Hepatocyte (in vitro differentiated cells): Measurements from ENCODE around the gene KANSL2. TPM values are rescaled to one million over a fixed set of nuclear protein-coding genes. Genes with fewer than 3 reads are reported as not detected.
A peak's percentile ranks its signal among the peaks of the same experiment; 100 is the strongest.
"Not testable (repeated sequence)": the region's sequence is repeated elsewhere in the genome, so short reads cannot be mapped to it uniquely, and the experiment has no call there.

Experiments used
- DNase-seq: peaks from one replicate; pipeline ENCODE4 v3.0.0-alpha.2; 2016; ENCODE audit warnings: low spot score
- H2AFZ ChIP-seq: fragments of 200-600 bp; sonication (generic); 2 replicates; pipeline ENCODE4 v1.6.0; 2016; ENCODE audit warnings: antibody characterized with exemption, mild to moderate bottlenecking
- H3K27ac ChIP-seq: fragments of 200-600 bp; sonication (generic); 2 replicates; pipeline ENCODE4 v1.5.1; 2016; ENCODE audit warnings: mild to moderate bottlenecking
- H3K27me3 ChIP-seq: fragments of 200-600 bp; sonication (generic); 2 replicates; pipeline ENCODE4 v1.6.1; 2016
- H3K36me3 ChIP-seq: fragments of 200-600 bp; sonication (generic); replicated peaks from 2 replicates; pipeline ENCODE4 v1.5.1; 2016; ENCODE audit warnings: low read depth; ENCODE audit not compliant: insufficient read depth
- H3K4me1 ChIP-seq: fragments of 200-600 bp; sonication (generic); 2 replicates; pipeline ENCODE4 v1.5.1; 2016; ENCODE audit warnings: mild to moderate bottlenecking, moderate library complexity; ENCODE audit not compliant: insufficient read depth
- H3K4me2 ChIP-seq: fragments of 200-600 bp; sonication (generic); 2 replicates; pipeline ENCODE4 v1.6.0; 2016
- H3K4me3 ChIP-seq: fragments of 200-600 bp; sonication (generic); 2 replicates; pipeline ENCODE4 v1.5.1; 2016; ENCODE audit warnings: mild to moderate bottlenecking
- H3K79me2 ChIP-seq: fragments of 200-600 bp; sonication (generic); 2 replicates; pipeline ENCODE4 v1.6.0; 2017; ENCODE audit warnings: mild to moderate bottlenecking
- H3K9me2 ChIP-seq: fragments of 200-600 bp; sonication (generic); replicated peaks from 2 replicates; pipeline ENCODE4 v1.6.0; 2017; ENCODE audit warnings: mild to moderate bottlenecking; ENCODE audit not compliant: insufficient read depth
- H3K9me3 ChIP-seq: fragments of 200-600 bp; sonication (generic); 2 replicates; pipeline ENCODE4 v1.5.1; 2016; ENCODE audit warnings: low read depth, mild to moderate bottlenecking
- H4K20me1 ChIP-seq: fragments of 200-600 bp; sonication (generic); 2 replicates; pipeline ENCODE4 v1.6.0; 2016; ENCODE audit warnings: mild to moderate bottlenecking; ENCODE audit not compliant: insufficient read depth, poor library complexity, severe bottlenecking
- CTCF ChIP-seq: fragments of 200-600 bp; sonication (generic); IDR thresholded peaks from 2 replicates; pipeline ENCODE4 v1.5.1; 2016; ENCODE audit warnings: antibody characterized with exemption, mild to moderate bottlenecking; ENCODE audit not compliant: poor library complexity
- EZH2 ChIP-seq: fragments of 200-600 bp; sonication (generic); IDR thresholded peaks from 2 replicates; pipeline ENCODE4 v1.6.1; 2016; ENCODE audit warnings: antibody characterized with exemption, mild to moderate bottlenecking, borderline replicate concordance
- EZH2phosphoT487 ChIP-seq: fragments of 200-600 bp; sonication (generic); IDR thresholded peaks from one replicate; pipeline ENCODE4 v1.6.1; 2018; ENCODE audit warnings: antibody characterized with exemption, mild to moderate bottlenecking, low read depth, moderate library complexity; ENCODE audit not compliant: unreplicated experiment, severe bottlenecking
- WGBS: methylation state at CpG from one replicate; pipeline ENCODE4 v1.1.6; 2016; ENCODE audit warnings: low lambda C conversion rate; ENCODE audit errors: missing lambda C conversion rate; 5-methylcytosine and 5-hydroxymethylcytosine counted together
- polyA plus RNA-seq: library from polyadenylated mRNA; unstranded; fragments of >200 nt; fragmentation: Nextera tagmentation; extraction: Ambion mirVana; gene quantifications from 2 replicates; pipeline ENCODE4 v1.2.1, GENCODE V29; 2016
- total RNA-seq: library from RNA; depleted of rRNA; stranded (reverse); fragments of >200 nt; gene quantifications from 2 replicates; pipeline ENCODE4 v1.2.3, GENCODE V29; 2014

KANSL2 gene
- total RNA-seq (30.3 and 33.3 TPM in 2 replicates), polyA plus RNA-seq (22.6 and 27.1 TPM in 2 replicates)

GRCh38 chr12:48681710-48682532, at the start of gene KANSL2:
TSS of gene KANSL2 (minus strand) at chr12:48682238. CDS start at chr12:48681632, 606 bp downstream.
- Histone ChIP-seq H2AFZ (peak within 1 kb of the TSS; percentile 74), H3K27ac (peak within 1 kb of the TSS; percentile 94), H4K20me1 (peaks cover 20% of the 10 kb centered on the region), H3K79me2 (peaks cover 48% of the 10 kb centered on the region), H3K4me1 (peaks cover 29% of the 10 kb centered on the region), H3K4me3 (peak within 1 kb of the TSS; percentile 70), H3K36me3 (no peaks in the 10 kb centered on the region), H3K9me2 (no peaks in the 10 kb centered on the region), H3K9me3 (no peaks in the 10 kb centered on the region), H3K4me2 (peak within 1 kb of the TSS; percentile 87), H3K27me3 (no peaks in the 10 kb centered on the region)
- 1% methylated on average over 61 of the region's 64 CpGs for WGBS
- peak; percentile 99 for DNase-seq
- TF ChIP-seq EZH2phosphoT487 (no peak), CTCF (no peak), EZH2 (no peak)

GRCh38 chr12:48728807-48729206, 46.8 kb upstream of the KANSL2 start:
- Histone ChIP-seq H3K79me2 (no peaks in the 10 kb centered on the region), H2AFZ (no peak overlapping the region), H3K27me3 (no peaks in the 10 kb centered on the region), H3K4me2 (no peak overlapping the region), H3K9me2 (no peaks in the 10 kb centered on the region), H3K9me3 (no peaks in the 10 kb centered on the region), H3K4me1 (no peaks in the 10 kb centered on the region), H3K4me3 (no peak overlapping the region), H4K20me1 (no peaks in the 10 kb centered on the region), H3K36me3 (no peaks in the 10 kb centered on the region), H3K27ac (no peak overlapping the region)
- TF ChIP-seq CTCF (no peak), EZH2phosphoT487 (no peak), EZH2 (no peak)
- 89% methylated on average over 5 of the region's 5 CpGs for WGBS
- no peak for DNase-seq

GRCh38 chr12:48720737-48721136, 38.7 kb upstream of the KANSL2 start:
- H2AFZ ChIP-seq, H3K79me2 ChIP-seq, H3K27me3 ChIP-seq, H3K9me2 ChIP-seq, H3K4me3 ChIP-seq, H3K4me2 ChIP-seq, H3K9me3 ChIP-seq, H4K20me1 ChIP-seq, H3K27ac ChIP-seq, H3K36me3 ChIP-seq, DNase-seq, H3K4me1 ChIP-seq: not testable (repeated sequence)
- WGBS, result 95% methylated on average over 1 of the region's 1 CpG

GRCh38 chr12:48720171-48720570, 38.1 kb upstream of the KANSL2 start:
- H3K9me3 ChIP-seq, H3K36me3 ChIP-seq, DNase-seq, H3K9me2 ChIP-seq, H4K20me1 ChIP-seq, H2AFZ ChIP-seq, H3K27ac ChIP-seq, H3K4me2 ChIP-seq, H3K27me3 ChIP-seq, H3K4me3 ChIP-seq, H3K79me2 ChIP-seq, H3K4me1 ChIP-seq: not testable (repeated sequence)
- WGBS, result 83% methylated on average over 2 of the region's 2 CpGs

GRCh38 chr12:48719002-48719401, 37.0 kb upstream of the KANSL2 start:
- H3K27ac ChIP-seq, H3K27me3 ChIP-seq, H3K4me3 ChIP-seq, H3K4me1 ChIP-seq, H3K36me3 ChIP-seq, H3K9me3 ChIP-seq, DNase-seq, H3K4me2 ChIP-seq, H2AFZ ChIP-seq, H3K9me2 ChIP-seq: not testable (repeated sequence)
- Histone ChIP-seq H3K79me2 (peaks cover 21% of the 10 kb centered on the region), H4K20me1 (peaks cover 13% of the 10 kb centered on the region)
- 80% methylated on average over 4 of the region's 4 CpGs for WGBS
